Endothelial cell of umbilical vein (primary cell): ENCODE measurements around the gene CTIF. TPM values are rescaled to one million over a fixed set of nuclear protein-coding genes. Genes with fewer than 3 reads are reported as not detected.

ENCODE experiments used
- BruUV-seq: library from RNA; stranded (reverse); fragments of 400-500 nt; replicated peaks from 2 replicates; lab custom pipeline; 2021; lab: Mats Ljungman, UMichigan
- CTCF ChIA-PET: fragments of 300-600, 350-600 bp; sonication (Branson Sonifier 250); formaldehyde crosslinking; loops from one replicate; lab custom pipeline; 2021; ENCODE audit warnings: antibody characterized with exemption, inconsistent platforms; lab: Charles Lee
- POLR2A ChIA-PET: fragments of 300-600, 350-600 bp; sonication (Branson Sonifier 250); formaldehyde crosslinking; loops from one replicate; lab custom pipeline; 2021; ENCODE audit warnings: antibody characterized with exemption, inconsistent platforms; lab: Charles Lee
- DNase-seq: peaks from one replicate; pipeline ENCODE4 v3.0.0-alpha.2; 2011; ENCODE audit warnings: low read depth, low spot score
- FAIRE-seq: peaks from 2 replicates; lab custom pipeline; 2011; peaks lifted over from hg19 to GRCh38; lab: Jason Lieb, UNC
- H2AFZ ChIP-seq: 2 replicates; pipeline ENCODE4 v1.6.0; 2012; ENCODE audit warnings: low read depth, low read length, control low read depth, inconsistent platforms
- H3K27ac ChIP-seq: 2 replicates; pipeline ENCODE4 v1.5.1; 2011; ENCODE audit warnings: low read depth, mild to moderate bottlenecking, control low read depth, low read length, moderate library complexity; ENCODE audit not compliant: insufficient read depth
- H3K27me3 ChIP-seq, 2 experiments: 2 replicates each; pipeline versions ENCODE4 v1.6.0 to v1.6.1; 2011; ENCODE audit warnings: low read length in 2 of 2, mixed read lengths in 1 of 2; ENCODE audit not compliant: control insufficient read depth in 2 of 2, insufficient read depth in 2 of 2
- H3K36me3 ChIP-seq, 2 experiments: 2 replicates in 1 of 2; 3 replicates in 1 of 2; pipeline ENCODE4 v1.5.1; 2011; ENCODE audit warnings: low read length in 2 of 2, mild to moderate bottlenecking in 1 of 2, moderate library complexity in 1 of 2; ENCODE audit not compliant: control insufficient read depth in 2 of 2, insufficient read depth in 2 of 2; ENCODE audit errors: extremely low read depth in 1 of 2
- H3K4me1 ChIP-seq: 3 replicates; pipeline ENCODE4 v1.5.1; 2011; ENCODE audit warnings: mild to moderate bottlenecking, low read length; ENCODE audit not compliant: control insufficient read depth, insufficient read depth; ENCODE audit errors: extremely low read depth
- H3K4me2 ChIP-seq: 2 replicates; pipeline ENCODE4 v1.6.1; 2011; ENCODE audit warnings: low read length, control low read depth, mixed read lengths; ENCODE audit not compliant: insufficient read depth
- H3K4me3 ChIP-seq, 3 experiments: fragments of 200-600 bp in 1 of 3; sonication (generic), shearing (Covaris generic) in 1 of 3; replicated peaks in 1 of 3; 2 replicates each; pipeline ENCODE4 v1.5.1; 2011 to 2016; ENCODE audit warnings: control low read depth in 3 of 3, low read length in 3 of 3, mild to moderate bottlenecking in 2 of 3, inconsistent platforms in 1 of 3, low read depth in 1 of 3, moderate library complexity in 1 of 3; ENCODE audit not compliant: insufficient read depth in 1 of 3
- H3K79me2 ChIP-seq: 2 replicates; pipeline ENCODE4 v1.6.0; 2012; ENCODE audit warnings: low read length, inconsistent platforms; ENCODE audit not compliant: control insufficient read depth, insufficient read depth
- H3K9ac ChIP-seq: replicated peaks from 2 replicates; pipeline ENCODE3; 2011; ENCODE audit warnings: low read length, control low read depth; ENCODE audit not compliant: insufficient read depth; ENCODE audit errors: extremely low read depth
- H3K9me1 ChIP-seq: replicated peaks from 3 replicates; pipeline ENCODE4 v1.6.0; 2011; ENCODE audit warnings: mild to moderate bottlenecking, low read length; ENCODE audit not compliant: control insufficient read depth, insufficient read depth; ENCODE audit errors: extremely low read depth
- H3K9me3 ChIP-seq: replicated peaks from 2 replicates; pipeline ENCODE4 v1.5.1; 2012; ENCODE audit warnings: low read length, inconsistent platforms; ENCODE audit not compliant: control insufficient read depth, insufficient read depth
- H4K20me1 ChIP-seq: replicated peaks from 2 replicates; pipeline ENCODE3; 2011; ENCODE audit warnings: mild to moderate bottlenecking, low read length; ENCODE audit not compliant: control insufficient read depth, insufficient read depth; ENCODE audit errors: extremely low read depth
- EZH2 ChIP-seq: IDR thresholded peaks from 2 replicates; pipeline ENCODE4 v1.6.1; 2012; ENCODE audit warnings: borderline replicate concordance, low read depth, mild to moderate bottlenecking, moderate library complexity, low read length, inconsistent platforms; ENCODE audit not compliant: severe bottlenecking
- FOS ChIP-seq: IDR thresholded peaks from 2 replicates; pipeline ENCODE4 v1.6.1; 2011; ENCODE audit warnings: mild to moderate bottlenecking, low read length, moderate library complexity, borderline replicate concordance; ENCODE audit not compliant: insufficient read depth
- GATA2 ChIP-seq: IDR thresholded peaks from 2 replicates; pipeline ENCODE4 v1.7.0; 2011; ENCODE audit warnings: low read depth, mild to moderate bottlenecking, moderate library complexity, mixed read lengths, low read length; ENCODE audit not compliant: insufficient read length, insufficient read depth
- JUN ChIP-seq: IDR thresholded peaks from 2 replicates; pipeline ENCODE4 v1.6.1; 2011; ENCODE audit warnings: borderline replicate concordance, low read depth; ENCODE audit not compliant: insufficient read length, insufficient read depth
- MYC ChIP-seq: IDR thresholded peaks from one replicate; pipeline ENCODE4 v1.6.1; 2011; ENCODE audit warnings: mild to moderate bottlenecking, low read depth, low read length
- POLR2A ChIP-seq: IDR thresholded peaks from 2 replicates; pipeline ENCODE4 v1.6.1; 2012; ENCODE audit warnings: low read depth, mild to moderate bottlenecking, control low read depth, low read length
- POLR2AphosphoS5 ChIP-seq: IDR thresholded peaks from 2 replicates; pipeline ENCODE4 v1.6.1; 2012; ENCODE audit warnings: low read depth, mild to moderate bottlenecking, control low read depth, low read length, moderate library complexity; ENCODE audit not compliant: insufficient read depth
- dilution Hi-C: fragments of 300-500 bp; cut with MboI; formaldehyde crosslinking; loops from one replicate; pipeline ENCODE4 v1.15.0; 2019; ENCODE audit warnings: low sequenced_read_pairs; ENCODE audit not compliant: extremely low pct_ligation_motif_present
- intact Hi-C: fragments of 100-400 bp; cut with micrococcal nuclease; formaldehyde crosslinking; loops from one replicate; pipeline ENCODE4 v1.10.0; 2022
- polyA plus RNA-seq, 4 experiments: library from polyadenylated mRNA; depleted of rRNA in 3 of 4; stranded (reverse) in 3 of 4; unstranded in 1 of 4; fragments of >200 nt; gene quantifications; 2 replicates each; pipeline versions ENCODE4 v1.2.1 to v1.2.3, GENCODE V29; 2011 to 2012; ENCODE audit warnings: missing spikeins in 1 of 4
- total RNA-seq: library from RNA; stranded (reverse); gene quantifications from 2 replicates; pipeline ENCODE4 v1.2.3, GENCODE V29; 2021
- TF ChIP-seq, protein P1 (sequence below), 2 donors: IDR thresholded peaks; 1 replicate in 1 of 2; 2 replicates in 1 of 2; pipeline ENCODE4 v1.5.1; 2011; ENCODE audit warnings: low read length in 2 of 2, mild to moderate bottlenecking in 2 of 2, moderate library complexity in 2 of 2, control low read depth in 1 of 2, inconsistent platforms in 1 of 2, low read depth in 1 of 2; ENCODE audit not compliant: insufficient read depth in 1 of 2; ENCODE audit errors: extremely low read depth in 1 of 2
- TF ChIP-seq, protein P2 (sequence below): IDR thresholded peaks from 2 replicates; pipeline ENCODE4 v1.6.1; 2011; ENCODE audit not compliant: insufficient read depth, insufficient read length

Gene CTIF
- total and polyA plus RNA-seq, 2 donors (not counting 3 experiments of a cell fraction or from before 2014, with no cell fraction given): 20.9 to 57.7 TPM

DNA sequence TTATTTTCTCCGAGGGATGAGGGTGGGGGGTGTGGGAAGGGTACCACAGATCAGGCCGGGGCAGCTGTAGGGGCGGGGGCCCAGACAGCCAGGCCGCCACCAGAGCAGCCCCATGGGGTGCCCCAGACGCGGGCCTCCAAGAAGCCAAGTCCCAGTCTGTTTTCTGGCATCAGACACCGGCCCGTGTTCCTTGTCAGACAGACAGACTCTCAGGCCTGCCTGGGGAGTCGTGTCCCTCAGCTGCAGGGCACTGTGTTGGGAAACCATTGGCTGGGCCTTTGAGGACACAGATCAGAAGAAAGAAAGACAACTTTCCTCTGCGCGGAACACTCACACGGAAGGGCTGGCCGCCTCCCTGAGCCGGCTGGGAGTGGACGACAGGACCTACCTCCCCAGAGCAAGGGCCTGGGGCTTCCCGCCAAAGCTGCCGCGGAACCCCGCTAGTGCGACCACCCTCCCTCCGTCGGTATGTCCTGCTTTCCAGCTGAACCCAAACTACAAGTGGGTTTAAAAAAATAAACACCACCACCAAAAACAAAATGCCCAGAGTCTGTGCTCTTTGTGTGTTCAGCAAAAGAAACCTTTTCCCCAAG lies 323.9 kb downstream of the CTIF start:
- Histone ChIP-seq H3K27me3 (no peaks in the 10 kb centered on the region), H3K9me3 (no peaks in the 10 kb centered on the region), H3K4me2 (no peak overlapping the region), H3K4me1 (peaks cover 3% of the 10 kb centered on the region), H3K9me1 (no peaks in the 10 kb centered on the region), H3K79me2 (no peaks in the 10 kb centered on the region), H3K9ac (no peak overlapping the region), H4K20me1 (no peaks in the 10 kb centered on the region), H2AFZ (no peak overlapping the region), H3K4me3 (no peak overlapping the region), H3K36me3 (peaks cover 0 to 1% of the 10 kb centered on the region in 2 experiments), H3K27ac (no peak overlapping the region)
- FAIRE-seq (no peak), DNase-seq (no peak)
- POLR2A ChIA-PET: no interaction called here
- no peak for TF ChIP-seq EZH2
- TF ChIP-seq JUN: no peak
- TF ChIP-seq, protein P1, sequence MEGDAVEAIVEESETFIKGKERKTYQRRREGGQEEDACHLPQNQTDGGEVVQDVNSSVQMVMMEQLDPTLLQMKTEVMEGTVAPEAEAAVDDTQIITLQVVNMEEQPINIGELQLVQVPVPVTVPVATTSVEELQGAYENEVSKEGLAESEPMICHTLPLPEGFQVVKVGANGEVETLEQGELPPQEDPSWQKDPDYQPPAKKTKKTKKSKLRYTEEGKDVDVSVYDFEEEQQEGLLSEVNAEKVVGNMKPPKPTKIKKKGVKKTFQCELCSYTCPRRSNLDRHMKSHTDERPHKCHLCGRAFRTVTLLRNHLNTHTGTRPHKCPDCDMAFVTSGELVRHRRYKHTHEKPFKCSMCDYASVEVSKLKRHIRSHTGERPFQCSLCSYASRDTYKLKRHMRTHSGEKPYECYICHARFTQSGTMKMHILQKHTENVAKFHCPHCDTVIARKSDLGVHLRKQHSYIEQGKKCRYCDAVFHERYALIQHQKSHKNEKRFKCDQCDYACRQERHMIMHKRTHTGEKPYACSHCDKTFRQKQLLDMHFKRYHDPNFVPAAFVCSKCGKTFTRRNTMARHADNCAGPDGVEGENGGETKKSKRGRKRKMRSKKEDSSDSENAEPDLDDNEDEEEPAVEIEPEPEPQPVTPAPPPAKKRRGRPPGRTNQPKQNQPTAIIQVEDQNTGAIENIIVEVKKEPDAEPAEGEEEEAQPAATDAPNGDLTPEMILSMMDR (IDR thresholded peaks at IDR 0.05; ENCODE audit: extremely low read depth in 1 of 2, insufficient read depth in 1 of 2, low read depth in 1 of 2, low read length in 2 of 2): no peak
- no peak for TF ChIP-seq GATA2
- TF ChIP-seq POLR2AphosphoS5: no peak
- no peak for TF ChIP-seq POLR2A
- no peak for TF ChIP-seq MYC
- TF ChIP-seq FOS: no peak
- TF ChIP-seq, protein P2, sequence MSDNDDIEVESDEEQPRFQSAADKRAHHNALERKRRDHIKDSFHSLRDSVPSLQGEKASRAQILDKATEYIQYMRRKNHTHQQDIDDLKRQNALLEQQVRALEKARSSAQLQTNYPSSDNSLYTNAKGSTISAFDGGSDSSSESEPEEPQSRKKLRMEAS: no peak
- intact Hi-C loops: no loop called here
- dilution Hi-C loops: no loop called here
- CTCF ChIA-PET: interaction anchor here (1.6 kb wide), 2 partner anchors 19 to 30 kb away, joined by 3 to 4 read pairs; no protein-coding TSS in a partner anchor
- BruUV-seq: TSS peak; percentile 46
